GM12878 (cell line): ENCODE data around the gene THRB. TPM values are rescaled to one million over a fixed set of nuclear protein-coding genes. Genes with fewer than 3 reads are reported as not detected.

Source experiments
- ATAC-seq: fragments of 200-7000 bp; cut with Tn5 transposase; 3 replicates; pipeline ENCODE4 v1.9.1; 2020; ENCODE audit warnings: mild to moderate bottlenecking, moderate library complexity
- BruUV-seq: library from RNA; stranded (reverse); fragments of 400-500 nt; replicated peaks from 2 replicates; lab custom pipeline; 2021; lab: Mats Ljungman, UMichigan
- CTCF ChIA-PET: fragments of 300-600 bp; sonication (Branson Sonifier 250); formaldehyde crosslinking; extraction: SDS; loops from one replicate; lab custom pipeline; 2021; ENCODE audit warnings: inconsistent platforms; lab: Yijun Ruan, JAX
- POLR2A ChIA-PET: fragments of 350-600 bp; formaldehyde crosslinking; extraction: SDS; loops from one replicate; lab custom pipeline; 2021; ENCODE audit warnings: inconsistent platforms; lab: Charles Lee
- RAD21 ChIA-PET: fragments of 300-600 bp; sonication (Branson Sonifier 250); formaldehyde crosslinking; loops from one replicate; lab custom pipeline; 2023; ENCODE audit warnings: antibody characterized with exemption; ENCODE audit not compliant: unreplicated experiment; lab: Charles Lee
- SMC1A ChIA-PET: fragments of 300-600 bp; sonication (Branson Sonifier 250); formaldehyde crosslinking; loops from one replicate; lab custom pipeline; 2023; ENCODE audit not compliant: unreplicated experiment, uncharacterized antibody; lab: Charles Lee
- DNase-seq: peaks from one replicate; pipeline ENCODE4 v3.0.0-alpha.2; 2011; ENCODE audit warnings: low read depth, low spot score
- FAIRE-seq: peaks from 3 replicates; lab custom pipeline; 2011; peaks lifted over from hg19 to GRCh38; lab: Jason Lieb, UNC
- H2AFZ ChIP-seq: 2 replicates; pipeline ENCODE4 v1.6.0; 2011; ENCODE audit warnings: low read depth, low read length, control low read depth; ENCODE audit not compliant: control insufficient read depth
- H3K27ac ChIP-seq: 2 replicates; pipeline ENCODE4 v1.5.1; 2011; ENCODE audit warnings: control low read depth; ENCODE audit not compliant: control insufficient read depth, insufficient read depth
- H3K27me3 ChIP-seq, 2 experiments: replicated peaks in 1 of 2; 2 replicates each; pipeline versions ENCODE4 v1.6.0 to v1.6.1; 2011; ENCODE audit warnings: low read length in 1 of 2; ENCODE audit not compliant: control insufficient read depth in 2 of 2, insufficient read depth in 2 of 2
- H3K36me3 ChIP-seq, 2 experiments: 2 replicates each; pipeline ENCODE4 v1.5.1; 2011; ENCODE audit warnings: low read length in 1 of 2; ENCODE audit not compliant: control insufficient read depth in 2 of 2, insufficient read depth in 2 of 2
- H3K4me1 ChIP-seq: 2 replicates; pipeline ENCODE4 v1.6.1; 2011; ENCODE audit warnings: mild to moderate bottlenecking, low read length, moderate library complexity, mixed read lengths; ENCODE audit not compliant: control insufficient read depth, insufficient read depth
- H3K4me2 ChIP-seq: 2 replicates; pipeline ENCODE4 v1.6.0; 2011; ENCODE audit warnings: control low read depth; ENCODE audit not compliant: control insufficient read depth, insufficient read depth
- H3K4me3 ChIP-seq: fragments of 200-600 bp; sonication (generic); 2 replicates; pipeline ENCODE4 v1.5.1; 2016
- H3K79me2 ChIP-seq: 2 replicates; pipeline ENCODE4 v1.6.0; 2011; ENCODE audit warnings: low read length; ENCODE audit not compliant: control insufficient read depth, insufficient read depth
- H3K9ac ChIP-seq: 2 replicates; pipeline ENCODE4 v1.8.0; 2011; ENCODE audit warnings: low read length, control low read depth, mixed read lengths; ENCODE audit not compliant: control insufficient read depth, insufficient read depth
- H3K9me3 ChIP-seq: replicated peaks from 3 replicates; pipeline ENCODE4 v1.5.1; 2011; ENCODE audit warnings: mild to moderate bottlenecking, low read length; ENCODE audit not compliant: control insufficient read depth, insufficient read depth
- H4K20me1 ChIP-seq: 2 replicates; pipeline ENCODE4 v1.6.0; 2011; ENCODE audit not compliant: control insufficient read depth, insufficient read depth
- CBFB ChIP-seq: IDR thresholded peaks from 2 replicates; pipeline ENCODE4 v1.6.1; 2016; ENCODE audit warnings: antibody characterized with exemption, low read depth
- CREB1 ChIP-seq: IDR thresholded peaks from 2 replicates; pipeline ENCODE4 v1.6.1; 2012; ENCODE audit warnings: low read depth, mild to moderate bottlenecking, inconsistent platforms
- EGR1 ChIP-seq, 2 experiments: IDR thresholded peaks; 1 replicate in 1 of 2; 2 replicates in 1 of 2; pipeline ENCODE4 v1.6.1; 2011 to 2012; ENCODE audit warnings: low read depth in 2 of 2, low read length in 2 of 2, borderline replicate concordance in 1 of 2, mild to moderate bottlenecking in 1 of 2, moderate library complexity in 1 of 2
- EZH2 ChIP-seq: IDR thresholded peaks from 2 replicates; pipeline ENCODE4 v1.6.1; 2012; ENCODE audit warnings: low read depth, mild to moderate bottlenecking, control low read depth, inconsistent platforms, low read length, borderline replicate concordance; ENCODE audit not compliant: control insufficient read depth
- RAD21 ChIP-seq: IDR thresholded peaks from 2 replicates; pipeline ENCODE4 v1.6.1; 2011; ENCODE audit warnings: mild to moderate bottlenecking, low read depth, low read length, moderate library complexity; ENCODE audit not compliant: insufficient read depth
- RELA ChIP-seq: fragments of 450-650 bp; IDR thresholded peaks from 2 replicates; pipeline ENCODE4 v1.8.0; 2014; ENCODE audit warnings: borderline replicate concordance; ENCODE audit not compliant: partially characterized antibody
- TCF12 ChIP-seq: IDR thresholded peaks from 2 replicates; pipeline ENCODE4 v1.6.1; 2011; ENCODE audit warnings: low read depth, mild to moderate bottlenecking, low read length
- ZZZ3 ChIP-seq: IDR thresholded peaks from 2 replicates; pipeline ENCODE4 v1.6.1; 2011; ENCODE audit warnings: low read depth; ENCODE audit not compliant: control insufficient read depth, insufficient read length
- WGBS: methylation state at CpG from one replicate; pipeline ENCODE4 v1.1.6; 2016; ENCODE audit warnings: low lambda C conversion rate; ENCODE audit not compliant: insufficient replicate concordance, insufficient coverage; ENCODE audit errors: missing lambda C conversion rate; 5-methylcytosine and 5-hydroxymethylcytosine counted together
- in situ Hi-C: fragments of 300-500 bp; cut with MboI; formaldehyde crosslinking; loops from 9 replicates; pipeline ENCODE4 v1.14.3; 2018; ENCODE audit warnings: mixed read lengths
- intact Hi-C: fragments of 100-400 bp; cut with micrococcal nuclease; formaldehyde crosslinking; loops from one replicate; pipeline ENCODE4 v1.14.2; 2022; ENCODE audit not compliant: unreplicated experiment
- polyA plus RNA-seq, 11 experiments: library from polyadenylated mRNA; depleted of rRNA in 4 of 11; unstranded in 6 of 11; stranded (reverse) in 5 of 11; fragments of >200 nt; fragmentation: Nextera tagmentation in 4 of 11; fragmentation: Illumina TruSeq in 1 of 11; extraction: Ambion mirVana in 4 of 11; extraction: Trizol in 1 of 11; gene quantifications; 1 replicate in 1 of 11; 2 replicates in 10 of 11; pipeline versions ENCODE4 v1.2.1 to v1.2.3, GENCODE V29; 2011 to 2016; ENCODE audit warnings: inconsistent platforms in 2 of 11, missing spikeins in 2 of 11, low read depth in 1 of 11
- total RNA-seq, 4 experiments: library from RNA; depleted of rRNA in 3 of 4; stranded (reverse); fragments of >200 nt in 3 of 4; fragmentation: Illumina TruSeq in 1 of 4; extraction: Trizol in 1 of 4; gene quantifications; 2 replicates each; pipeline versions ENCODE4 v1.2.1 to v1.2.3, GENCODE V29; 2013 to 2021
- TF ChIP-seq, protein P1 (sequence below): fragments of 450-650 bp; IDR thresholded peaks from 2 replicates; pipeline ENCODE4 v1.6.1; 2016; ENCODE audit warnings: mild to moderate bottlenecking
- TF ChIP-seq, protein P2 (sequence below): fragments of 450-650 bp; formaldehyde crosslinking; IDR thresholded peaks from 2 replicates; pipeline ENCODE4 v1.4.0; 2022; ENCODE audit warnings: mild to moderate bottlenecking, moderate library complexity
- TF ChIP-seq, protein P3 (sequence below): IDR thresholded peaks from 2 replicates; pipeline ENCODE4 v1.6.1; 2012; ENCODE audit warnings: improper control_type of control experiment, low read depth, low read length; ENCODE audit not compliant: insufficient replicate concordance

The THRB gene
- total and polyA plus RNA-seq, 10 of the 15 experiments (the other 5 are each of a cell fraction or from before 2014, with no cell fraction given), result 0.05 TPM; not detected in 9

DNA sequence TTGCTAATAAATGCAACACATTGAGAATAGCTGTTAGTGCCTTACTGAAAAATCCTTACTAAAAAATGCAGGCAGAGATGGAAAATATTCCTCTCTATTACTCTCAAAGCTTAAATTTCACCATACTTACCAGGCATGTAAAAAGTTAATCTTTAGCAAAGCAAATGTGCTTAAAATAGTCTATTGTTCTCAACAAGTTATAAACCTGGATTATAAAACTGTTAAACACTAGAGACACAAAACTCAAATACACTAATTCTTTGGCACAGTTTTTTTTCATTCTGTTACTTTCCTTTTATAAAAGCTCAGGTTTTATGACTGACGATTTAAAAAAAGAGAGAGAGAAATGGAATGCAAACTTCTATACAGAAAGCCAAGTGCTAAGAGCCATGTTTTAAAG lies 119.8 kb downstream of the THRB start (continued):
- TF ChIP-seq EGR1 (IDR thresholded peaks at IDR 0.05; ENCODE audit: borderline replicate concordance in 1 of 2, low read depth in 2 of 2, low read length in 2 of 2), result no peak
- TF ChIP-seq, protein P1, sequence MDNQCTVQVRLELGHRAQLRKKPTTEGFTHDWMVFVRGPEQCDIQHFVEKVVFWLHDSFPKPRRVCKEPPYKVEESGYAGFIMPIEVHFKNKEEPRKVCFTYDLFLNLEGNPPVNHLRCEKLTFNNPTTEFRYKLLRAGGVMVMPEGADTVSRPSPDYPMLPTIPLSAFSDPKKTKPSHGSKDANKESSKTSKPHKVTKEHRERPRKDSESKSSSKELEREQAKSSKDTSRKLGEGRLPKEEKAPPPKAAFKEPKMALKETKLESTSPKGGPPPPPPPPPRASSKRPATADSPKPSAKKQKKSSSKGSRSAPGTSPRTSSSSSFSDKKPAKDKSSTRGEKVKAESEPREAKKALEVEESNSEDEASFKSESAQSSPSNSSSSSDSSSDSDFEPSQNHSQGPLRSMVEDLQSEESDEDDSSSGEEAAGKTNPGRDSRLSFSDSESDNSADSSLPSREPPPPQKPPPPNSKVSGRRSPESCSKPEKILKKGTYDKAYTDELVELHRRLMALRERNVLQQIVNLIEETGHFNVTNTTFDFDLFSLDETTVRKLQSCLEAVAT, result no peak
- no peak for TF ChIP-seq EZH2

GRCh38 chr3:24373198-24373959 lies 121.3 kb downstream of the THRB start:
- BruUV-seq, result no TSS peak
- intact Hi-C loops, result no loop called here
- no peak for DNase-seq
- FAIRE-seq, result no peak
- no peaks in the 10 kb centered on the region for H3K36me3 ChIP-seq
- H4K20me1 ChIP-seq, result no peaks in the 10 kb centered on the region
- H2AFZ ChIP-seq, result no peak overlapping the region
- H3K9me3 ChIP-seq, result no peaks in the 10 kb centered on the region
- ATAC-seq, result no peak
- H3K27ac ChIP-seq, result no peak overlapping the region
- H3K27me3 ChIP-seq, result no peaks in the 10 kb centered on the region
- 40% methylated on average over 9 of the region's 9 CpGs for WGBS
- no peaks in the 10 kb centered on the region for H3K4me1 ChIP-seq
- ChIA-PET RAD21 (no interaction called here), CTCF (no interaction called here), SMC1A (interaction anchor here (0.6 to 1.0 kb wide), 2 partner anchors 18 to 171 kb away, joined by 3 read pairs; no protein-coding TSS in a partner anchor), POLR2A (no interaction called here)
- in situ Hi-C loops, result no loop called here
- no peak overlapping the region for H3K4me2 ChIP-seq
- no peaks in the 10 kb centered on the region for H3K79me2 ChIP-seq
- H3K9ac ChIP-seq, result no peak overlapping the region
- no peak overlapping the region for H3K4me3 ChIP-seq
- TF ChIP-seq, protein P2, sequence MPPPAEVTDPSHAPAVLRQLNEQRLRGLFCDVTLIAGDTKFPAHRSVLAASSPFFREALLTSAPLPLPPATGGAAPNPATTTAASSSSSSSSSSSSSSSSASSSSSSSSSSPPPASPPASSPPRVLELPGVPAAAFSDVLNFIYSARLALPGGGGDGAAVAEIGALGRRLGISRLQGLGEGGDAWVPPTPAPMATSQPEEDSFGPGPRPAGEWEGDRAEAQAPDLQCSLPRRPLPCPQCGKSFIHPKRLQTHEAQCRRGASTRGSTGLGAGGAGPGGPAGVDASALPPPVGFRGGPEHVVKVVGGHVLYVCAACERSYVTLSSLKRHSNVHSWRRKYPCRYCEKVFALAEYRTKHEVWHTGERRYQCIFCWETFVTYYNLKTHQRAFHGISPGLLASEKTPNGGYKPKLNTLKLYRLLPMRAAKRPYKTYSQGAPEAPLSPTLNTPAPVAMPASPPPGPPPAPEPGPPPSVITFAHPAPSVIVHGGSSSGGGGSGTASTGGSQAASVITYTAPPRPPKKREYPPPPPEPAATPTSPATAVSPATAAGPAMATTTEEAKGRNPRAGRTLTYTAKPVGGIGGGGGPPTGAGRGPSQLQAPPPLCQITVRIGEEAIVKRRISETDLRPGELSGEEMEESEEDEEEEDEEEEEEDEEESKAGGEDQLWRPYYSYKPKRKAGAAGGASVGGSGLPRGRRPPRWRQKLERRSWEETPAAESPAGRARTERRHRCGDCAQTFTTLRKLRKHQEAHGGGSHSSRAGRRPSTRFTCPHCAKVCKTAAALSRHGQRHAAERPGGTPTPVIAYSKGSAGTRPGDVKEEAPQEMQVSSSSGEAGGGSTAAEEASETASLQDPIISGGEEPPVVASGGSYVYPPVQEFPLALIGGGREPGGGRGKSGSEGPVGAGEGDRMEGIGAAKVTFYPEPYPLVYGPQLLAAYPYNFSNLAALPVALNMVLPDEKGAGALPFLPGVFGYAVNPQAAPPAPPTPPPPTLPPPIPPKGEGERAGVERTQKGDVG (CRISPR knock-in tag), result no peak
- no peak for TF ChIP-seq TCF12
- TF ChIP-seq, protein P3, sequence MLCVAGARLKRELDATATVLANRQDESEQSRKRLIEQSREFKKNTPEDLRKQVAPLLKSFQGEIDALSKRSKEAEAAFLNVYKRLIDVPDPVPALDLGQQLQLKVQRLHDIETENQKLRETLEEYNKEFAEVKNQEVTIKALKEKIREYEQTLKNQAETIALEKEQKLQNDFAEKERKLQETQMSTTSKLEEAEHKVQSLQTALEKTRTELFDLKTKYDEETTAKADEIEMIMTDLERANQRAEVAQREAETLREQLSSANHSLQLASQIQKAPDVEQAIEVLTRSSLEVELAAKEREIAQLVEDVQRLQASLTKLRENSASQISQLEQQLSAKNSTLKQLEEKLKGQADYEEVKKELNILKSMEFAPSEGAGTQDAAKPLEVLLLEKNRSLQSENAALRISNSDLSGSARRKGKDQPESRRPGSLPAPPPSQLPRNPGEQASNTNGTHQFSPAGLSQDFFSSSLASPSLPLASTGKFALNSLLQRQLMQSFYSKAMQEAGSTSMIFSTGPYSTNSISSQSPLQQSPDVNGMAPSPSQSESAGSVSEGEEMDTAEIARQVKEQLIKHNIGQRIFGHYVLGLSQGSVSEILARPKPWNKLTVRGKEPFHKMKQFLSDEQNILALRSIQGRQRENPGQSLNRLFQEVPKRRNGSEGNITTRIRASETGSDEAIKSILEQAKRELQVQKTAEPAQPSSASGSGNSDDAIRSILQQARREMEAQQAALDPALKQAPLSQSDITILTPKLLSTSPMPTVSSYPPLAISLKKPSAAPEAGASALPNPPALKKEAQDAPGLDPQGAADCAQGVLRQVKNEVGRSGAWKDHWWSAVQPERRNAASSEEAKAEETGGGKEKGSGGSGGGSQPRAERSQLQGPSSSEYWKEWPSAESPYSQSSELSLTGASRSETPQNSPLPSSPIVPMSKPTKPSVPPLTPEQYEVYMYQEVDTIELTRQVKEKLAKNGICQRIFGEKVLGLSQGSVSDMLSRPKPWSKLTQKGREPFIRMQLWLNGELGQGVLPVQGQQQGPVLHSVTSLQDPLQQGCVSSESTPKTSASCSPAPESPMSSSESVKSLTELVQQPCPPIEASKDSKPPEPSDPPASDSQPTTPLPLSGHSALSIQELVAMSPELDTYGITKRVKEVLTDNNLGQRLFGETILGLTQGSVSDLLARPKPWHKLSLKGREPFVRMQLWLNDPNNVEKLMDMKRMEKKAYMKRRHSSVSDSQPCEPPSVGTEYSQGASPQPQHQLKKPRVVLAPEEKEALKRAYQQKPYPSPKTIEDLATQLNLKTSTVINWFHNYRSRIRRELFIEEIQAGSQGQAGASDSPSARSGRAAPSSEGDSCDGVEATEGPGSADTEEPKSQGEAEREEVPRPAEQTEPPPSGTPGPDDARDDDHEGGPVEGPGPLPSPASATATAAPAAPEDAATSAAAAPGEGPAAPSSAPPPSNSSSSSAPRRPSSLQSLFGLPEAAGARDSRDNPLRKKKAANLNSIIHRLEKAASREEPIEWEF, result no peak
- no peak for TF ChIP-seq CREB1
- no peak for TF ChIP-seq CBFB
- no peak for TF ChIP-seq RELA
- TF ChIP-seq RAD21, result no peak
- TF ChIP-seq ZZZ3, result no peak
